Liver (tissue), 3 donors: Measurements from ENCODE around the gene DEFB114.

Experiments used
- CTCF ChIP-seq: fragments of 150-350 bp; IDR thresholded peaks from 2 replicates; pipeline ENCODE4 v1.5.1; 2017; ENCODE audit warnings: improper control_type of control experiment, low read depth, low read length; ENCODE audit not compliant: missing input control
- EGR1 ChIP-seq, 2 donors: IDR thresholded peaks; 2 replicates each; pipeline ENCODE4 v1.6.1; 2016 to 2018; ENCODE audit warnings: antibody characterized with exemption in 2 of 2, low read depth in 2 of 2
- JUND ChIP-seq, 2 donors: IDR thresholded peaks; 2 replicates each; pipeline ENCODE4 v1.6.1; 2016; ENCODE audit warnings: antibody characterized with exemption in 2 of 2
- NR2F2 ChIP-seq: IDR thresholded peaks from 2 replicates; pipeline ENCODE4 v1.6.1; 2016; ENCODE audit warnings: antibody characterized with exemption
- TAF1 ChIP-seq: conservative IDR thresholded peaks from 2 replicates; pipeline ENCODE4 v1.6.1; 2016; ENCODE audit warnings: antibody characterized with exemption, mild to moderate bottlenecking
- TF ChIP-seq, protein P1 (sequence below): IDR thresholded peaks from 2 replicates; pipeline ENCODE4 v1.6.1; 2016; ENCODE audit warnings: antibody characterized with exemption
- TF ChIP-seq, protein P2 (sequence below): IDR thresholded peaks from 2 replicates; pipeline ENCODE4 v1.6.1; 2016; ENCODE audit warnings: antibody characterized with exemption
- TF ChIP-seq, protein P3 (sequence below): IDR thresholded peaks from 2 replicates; pipeline ENCODE4 v1.6.1; 2016; ENCODE audit warnings: antibody characterized with exemption, mild to moderate bottlenecking
- donor health status: healthy.
- donor health status: healthy.

GRCh38 chr6:50007819-50008218, 43.9 kb upstream of the DEFB114 start:
- TF ChIP-seq CTCF (no peak), JUND (IDR thresholded peaks at IDR 0.05) (no peak), NR2F2 (no peak), TAF1 (no peak), EGR1 (IDR thresholded peaks at IDR 0.05; ENCODE audit: low read depth in 2 of 2) (no peak)
- TF ChIP-seq, protein P1, sequence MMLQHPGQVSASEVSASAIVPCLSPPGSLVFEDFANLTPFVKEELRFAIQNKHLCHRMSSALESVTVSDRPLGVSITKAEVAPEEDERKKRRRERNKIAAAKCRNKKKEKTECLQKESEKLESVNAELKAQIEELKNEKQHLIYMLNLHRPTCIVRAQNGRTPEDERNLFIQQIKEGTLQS, result no peak
- TF ChIP-seq, protein P2, sequence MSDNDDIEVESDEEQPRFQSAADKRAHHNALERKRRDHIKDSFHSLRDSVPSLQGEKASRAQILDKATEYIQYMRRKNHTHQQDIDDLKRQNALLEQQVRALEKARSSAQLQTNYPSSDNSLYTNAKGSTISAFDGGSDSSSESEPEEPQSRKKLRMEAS, result no peak
- TF ChIP-seq, protein P3, sequence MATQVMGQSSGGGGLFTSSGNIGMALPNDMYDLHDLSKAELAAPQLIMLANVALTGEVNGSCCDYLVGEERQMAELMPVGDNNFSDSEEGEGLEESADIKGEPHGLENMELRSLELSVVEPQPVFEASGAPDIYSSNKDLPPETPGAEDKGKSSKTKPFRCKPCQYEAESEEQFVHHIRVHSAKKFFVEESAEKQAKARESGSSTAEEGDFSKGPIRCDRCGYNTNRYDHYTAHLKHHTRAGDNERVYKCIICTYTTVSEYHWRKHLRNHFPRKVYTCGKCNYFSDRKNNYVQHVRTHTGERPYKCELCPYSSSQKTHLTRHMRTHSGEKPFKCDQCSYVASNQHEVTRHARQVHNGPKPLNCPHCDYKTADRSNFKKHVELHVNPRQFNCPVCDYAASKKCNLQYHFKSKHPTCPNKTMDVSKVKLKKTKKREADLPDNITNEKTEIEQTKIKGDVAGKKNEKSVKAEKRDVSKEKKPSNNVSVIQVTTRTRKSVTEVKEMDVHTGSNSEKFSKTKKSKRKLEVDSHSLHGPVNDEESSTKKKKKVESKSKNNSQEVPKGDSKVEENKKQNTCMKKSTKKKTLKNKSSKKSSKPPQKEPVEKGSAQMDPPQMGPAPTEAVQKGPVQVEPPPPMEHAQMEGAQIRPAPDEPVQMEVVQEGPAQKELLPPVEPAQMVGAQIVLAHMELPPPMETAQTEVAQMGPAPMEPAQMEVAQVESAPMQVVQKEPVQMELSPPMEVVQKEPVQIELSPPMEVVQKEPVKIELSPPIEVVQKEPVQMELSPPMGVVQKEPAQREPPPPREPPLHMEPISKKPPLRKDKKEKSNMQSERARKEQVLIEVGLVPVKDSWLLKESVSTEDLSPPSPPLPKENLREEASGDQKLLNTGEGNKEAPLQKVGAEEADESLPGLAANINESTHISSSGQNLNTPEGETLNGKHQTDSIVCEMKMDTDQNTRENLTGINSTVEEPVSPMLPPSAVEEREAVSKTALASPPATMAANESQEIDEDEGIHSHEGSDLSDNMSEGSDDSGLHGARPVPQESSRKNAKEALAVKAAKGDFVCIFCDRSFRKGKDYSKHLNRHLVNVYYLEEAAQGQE, result no peak
